GM23338 (cell line): ENCODE data around the gene RAMACL.

ENCODE experiments used
- CREB1 ChIP-seq: fragments of 250-450 bp; sonication (Bioruptor Pico); IDR thresholded peaks from 2 replicates; pipeline ENCODE4 v1.5.0; 2020; ENCODE audit warnings: low read depth, mild to moderate bottlenecking, moderate library complexity
- CTCF ChIP-seq, 2 experiments: fragments of 200-600 bp in 1 of 2; sonication (generic) in 1 of 2; conservative IDR thresholded peaks; 2 replicates each; pipeline versions ENCODE4 v1.5.1 to v1.6.1; 2016 to 2017; ENCODE audit warnings: antibody characterized with exemption in 2 of 2, low read depth in 2 of 2, mild to moderate bottlenecking in 2 of 2, moderate library complexity in 1 of 2
- EZH2 ChIP-seq: fragments of 200-600 bp; sonication (generic); IDR thresholded peaks from one replicate; pipeline ENCODE4 v1.8.0; 2017; ENCODE audit warnings: antibody characterized with exemption, mild to moderate bottlenecking, low read depth; ENCODE audit not compliant: unreplicated experiment
- EZH2phosphoT487 ChIP-seq: fragments of 200-600 bp; sonication (generic); IDR thresholded peaks from one replicate; pipeline ENCODE4 v1.8.1; 2018; ENCODE audit warnings: antibody characterized with exemption; ENCODE audit not compliant: unreplicated experiment
- JUNB ChIP-seq: IDR thresholded peaks from one replicate; pipeline ENCODE4 v1.6.1; 2016; ENCODE audit warnings: antibody characterized with exemption; ENCODE audit not compliant: unreplicated experiment
- NANOG ChIP-seq: IDR thresholded peaks from 2 replicates; pipeline ENCODE4 v1.6.1; 2016; ENCODE audit warnings: antibody characterized with exemption, borderline replicate concordance
- POLR2AphosphoS5 ChIP-seq: IDR thresholded peaks from 2 replicates; pipeline ENCODE4 v1.6.1; 2016; ENCODE audit warnings: antibody characterized with exemption, low read depth
- REST ChIP-seq: IDR thresholded peaks from one replicate; pipeline ENCODE4 v1.6.1; 2018; ENCODE audit warnings: antibody characterized with exemption; ENCODE audit not compliant: unreplicated experiment
- STAT1 ChIP-seq: IDR thresholded peaks from one replicate; pipeline ENCODE4 v1.6.1; 2016; ENCODE audit warnings: antibody characterized with exemption; ENCODE audit not compliant: unreplicated experiment
- ZNF331 ChIP-seq: fragments of 250-450 bp; sonication (Bioruptor Pico); IDR thresholded peaks from 2 replicates; pipeline ENCODE4 v1.5.0; 2020; ENCODE audit warnings: low read depth, mild to moderate bottlenecking, moderate library complexity
- ZNF462 ChIP-seq: fragments of 250-450 bp; sonication (Bioruptor Pico); IDR thresholded peaks from 2 replicates; pipeline ENCODE4 v1.5.0; 2020; ENCODE audit warnings: mild to moderate bottlenecking, moderate library complexity

- TF ChIP-seq EZH2phosphoT487 = no peak
- TF ChIP-seq CTCF (conservative IDR thresholded peaks at IDR 0.05; ENCODE audit: low read depth in 2 of 2) = no peak
- TF ChIP-seq ZNF331 = no peak
- TF ChIP-seq POLR2AphosphoS5 = no peak
- no peak for TF ChIP-seq JUNB
- no peak for TF ChIP-seq EZH2
- TF ChIP-seq REST = no peak
- TF ChIP-seq NANOG = no peak
- no peak for TF ChIP-seq CREB1 (CRISPR knock-in tag)
- TF ChIP-seq STAT1 = no peak
- no peak for TF ChIP-seq ZNF462
Observed at GRCh38 chr6:166616261-166617238, 30.1 kb upstream of the RAMACL start.
